ENCODE results near the gene CYP1A2.

The CYP1A2 gene

GRCh38 chr15:74773329-74773728 is 24.7 kb downstream of the CYP1A2 start:
- Histone ChIP-seq H3F3A (ENCODE audit: insufficient read depth) (peaks cover 28% of the 10 kb centered on the region), H3K9ac (ENCODE audit: low read length) (peak overlapping the region; percentile 37), H3K9me2 (replicated peaks; ENCODE audit: insufficient read depth, low read length) (no peaks in the 10 kb centered on the region), H3K4me2 (ENCODE audit: low read depth, low read length, poor library complexity, severe bottlenecking) (peak overlapping the region; percentile 59), H4K20me1 (ENCODE audit: low read depth, low read length) (no peaks in the 10 kb centered on the region), H3K9me3 (ENCODE audit: insufficient read depth, low read length) (no peaks in the 10 kb centered on the region), H3K4me3 (ENCODE audit: insufficient read depth, low read length, poor library complexity, severe bottlenecking) (no peak overlapping the region), H3K79me2 (ENCODE audit: insufficient read depth, low read length) (peaks cover 20% of the 10 kb centered on the region), H3K27ac (ENCODE audit: low read depth, low read length) (peak overlapping the region; percentile 96), H3K27me3 (ENCODE audit: low read length) (no peaks in the 10 kb centered on the region), H2AFZ (ENCODE audit: low read depth, low read length, severe bottlenecking) (no peak overlapping the region), H3K36me3 (ENCODE audit: low read length) (no peaks in the 10 kb centered on the region)
- no peak for TF ChIP-seq EZH2phosphoT487 (conservative IDR thresholded peaks at IDR 0.05; ENCODE audit: low read length)
- no peak for TF ChIP-seq CTCF (IDR thresholded peaks at IDR 0.05; ENCODE audit: insufficient read depth, low read length, poor library complexity, severe bottlenecking)

GRCh38 chr15:74773731-74774252 is 25.1 kb downstream of the CYP1A2 start:
- H3K36me3 ChIP-seq (ENCODE audit: low read length) = no peaks in the 10 kb centered on the region
- H3K27ac ChIP-seq (ENCODE audit: low read depth, low read length) = peak overlapping the region; percentile 96
- no peaks in the 10 kb centered on the region for H3K9me2 ChIP-seq (replicated peaks; ENCODE audit: insufficient read depth, low read length)
- TF ChIP-seq CTCF (IDR thresholded peaks at IDR 0.05; ENCODE audit: insufficient read depth, low read length, poor library complexity, severe bottlenecking) (no peak), EZH2phosphoT487 (conservative IDR thresholded peaks at IDR 0.05; ENCODE audit: low read length) (no peak)
- H3K4me3 ChIP-seq (ENCODE audit: insufficient read depth, low read length, poor library complexity, severe bottlenecking) = no peak overlapping the region
- H3K9ac ChIP-seq (ENCODE audit: low read length) = peak overlapping the region; percentile 37
- no peak overlapping the region for H2AFZ ChIP-seq (ENCODE audit: low read depth, low read length, severe bottlenecking)
- H3K9me3 ChIP-seq (ENCODE audit: insufficient read depth, low read length) = no peaks in the 10 kb centered on the region
- H4K20me1 ChIP-seq (ENCODE audit: low read depth, low read length) = no peaks in the 10 kb centered on the region
- H3K4me2 ChIP-seq (ENCODE audit: low read depth, low read length, poor library complexity, severe bottlenecking) = peak overlapping the region; percentile 59
- peaks cover 33% of the 10 kb centered on the region for H3F3A ChIP-seq (ENCODE audit: insufficient read depth)
- peaks cover 20% of the 10 kb centered on the region for H3K79me2 ChIP-seq (ENCODE audit: insufficient read depth, low read length)
- no peaks in the 10 kb centered on the region for H3K27me3 ChIP-seq (ENCODE audit: low read length)

GRCh38 chr15:74775132-74775562 is 26.5 kb downstream of the CYP1A2 start:
- no peaks in the 10 kb centered on the region for H3K36me3 ChIP-seq (ENCODE audit: low read length)
- H3K4me2 ChIP-seq (ENCODE audit: low read depth, low read length, poor library complexity, severe bottlenecking) = peak overlapping the region; percentile 59
- peak overlapping the region; percentile 41 for H3K9ac ChIP-seq (ENCODE audit: low read length)
- peaks cover 46% of the 10 kb centered on the region for H3F3A ChIP-seq (ENCODE audit: insufficient read depth)
- H2AFZ ChIP-seq (ENCODE audit: low read depth, low read length, severe bottlenecking) = no peak overlapping the region
- no peaks in the 10 kb centered on the region for H3K9me2 ChIP-seq (replicated peaks; ENCODE audit: insufficient read depth, low read length)
- H3K4me3 ChIP-seq (ENCODE audit: insufficient read depth, low read length, poor library complexity, severe bottlenecking) = peak overlapping the region; percentile 16
- no peaks in the 10 kb centered on the region for H3K9me3 ChIP-seq (ENCODE audit: insufficient read depth, low read length)
- H3K79me2 ChIP-seq (ENCODE audit: insufficient read depth, low read length) = peaks cover 22% of the 10 kb centered on the region
- TF ChIP-seq EZH2phosphoT487 (conservative IDR thresholded peaks at IDR 0.05; ENCODE audit: low read length) (no peak), CTCF (IDR thresholded peaks at IDR 0.05; ENCODE audit: insufficient read depth, low read length, poor library complexity, severe bottlenecking) (no peak)
- no peaks in the 10 kb centered on the region for H4K20me1 ChIP-seq (ENCODE audit: low read depth, low read length)
- peak overlapping the region; percentile 96 for H3K27ac ChIP-seq (ENCODE audit: low read depth, low read length)
- H3K27me3 ChIP-seq (ENCODE audit: low read length) = no peaks in the 10 kb centered on the region

Measured in SU-DHL-6 (cell line).